Activated naive CD4-positive, alpha-beta T cell treated with anti-CD3 and anti-CD28 coated beads, Interleukin-2, amount 50 U/mL, for 24 hours (primary cell): Measurements from ENCODE around the gene LGALS1.
"Not testable (repeated sequence)": the region's sequence is repeated elsewhere in the genome, so short reads cannot be mapped to it uniquely, and the experiment has no call there.

Experiments
- H3K27ac Mint-ChIP-seq: one replicate; pipeline ENCODE4 v1.8.0; 2021; ENCODE audit warnings: mild to moderate bottlenecking, mixed read lengths
- H3K27me3 Mint-ChIP-seq: one replicate; pipeline ENCODE4 v1.8.0; 2021; ENCODE audit warnings: mixed read lengths
- H3K36me3 Mint-ChIP-seq: one replicate; pipeline ENCODE4 v1.8.0; 2021; ENCODE audit warnings: mixed read lengths
- H3K4me1 Mint-ChIP-seq: one replicate; pipeline ENCODE4 v1.8.0; 2021; ENCODE audit warnings: mixed read lengths
- H3K4me3 Mint-ChIP-seq: one replicate; pipeline ENCODE4 v1.8.0; 2021; ENCODE audit warnings: mild to moderate bottlenecking, mixed read lengths
- H3K9me3 Mint-ChIP-seq: one replicate; pipeline ENCODE4 v1.8.0; 2021; ENCODE audit warnings: mixed read lengths

The LGALS1 gene

DNA sequence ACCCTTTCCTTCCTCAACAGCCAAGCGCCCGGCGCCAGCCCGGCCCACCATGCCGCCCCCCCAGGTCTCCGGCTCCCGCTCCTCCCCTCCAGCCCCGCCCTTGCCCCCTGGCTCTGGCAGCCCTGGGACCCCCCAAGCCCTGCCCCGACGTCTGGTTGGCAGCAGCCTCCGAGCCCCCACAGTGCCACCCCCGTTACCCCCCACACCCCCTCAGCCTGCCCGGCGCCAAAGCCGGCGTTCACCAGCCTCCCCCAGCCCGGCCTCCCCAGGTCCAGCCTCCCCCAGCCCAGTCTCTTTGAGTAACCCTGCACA lies 20.2 kb upstream of the LGALS1 start:
- Mint-ChIP-seq H3K9me3 (no peaks in the 10 kb centered on the region), H3K27ac (no peak overlapping the region), H3K4me3 (no peak overlapping the region), H3K36me3 (peaks cover 2% of the 10 kb centered on the region), H3K27me3 (no peaks in the 10 kb centered on the region), H3K4me1 (peaks cover 17% of the 10 kb centered on the region)

DNA sequence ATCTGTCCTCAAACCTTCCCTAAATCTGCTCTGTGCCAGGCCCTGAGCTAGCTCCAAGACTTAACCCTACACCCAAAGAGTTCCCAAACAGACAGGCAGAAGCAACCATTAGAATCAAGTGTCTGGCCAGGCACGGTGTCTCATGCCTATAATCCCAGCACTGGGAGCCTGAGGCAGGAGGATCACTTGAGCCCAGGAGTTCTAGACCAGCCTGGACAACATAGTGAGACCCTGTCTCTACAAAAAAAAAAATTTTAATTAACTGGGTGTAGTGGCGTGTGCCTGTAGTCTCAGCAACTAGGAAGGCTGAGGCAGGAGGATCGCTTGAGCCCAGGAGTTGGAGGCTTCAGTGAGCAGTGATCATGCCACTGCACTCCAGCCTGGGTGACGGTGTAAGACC lies 18.9 kb upstream of the LGALS1 start:
- not testable (repeated sequence) for H3K36me3 Mint-ChIP-seq, H3K4me3 Mint-ChIP-seq, H3K27me3 Mint-ChIP-seq, H3K9me3 Mint-ChIP-seq
- Mint-ChIP-seq H3K4me1 (peaks cover 31% of the 10 kb centered on the region), H3K27ac (peak overlapping the region; percentile 41)

DNA sequence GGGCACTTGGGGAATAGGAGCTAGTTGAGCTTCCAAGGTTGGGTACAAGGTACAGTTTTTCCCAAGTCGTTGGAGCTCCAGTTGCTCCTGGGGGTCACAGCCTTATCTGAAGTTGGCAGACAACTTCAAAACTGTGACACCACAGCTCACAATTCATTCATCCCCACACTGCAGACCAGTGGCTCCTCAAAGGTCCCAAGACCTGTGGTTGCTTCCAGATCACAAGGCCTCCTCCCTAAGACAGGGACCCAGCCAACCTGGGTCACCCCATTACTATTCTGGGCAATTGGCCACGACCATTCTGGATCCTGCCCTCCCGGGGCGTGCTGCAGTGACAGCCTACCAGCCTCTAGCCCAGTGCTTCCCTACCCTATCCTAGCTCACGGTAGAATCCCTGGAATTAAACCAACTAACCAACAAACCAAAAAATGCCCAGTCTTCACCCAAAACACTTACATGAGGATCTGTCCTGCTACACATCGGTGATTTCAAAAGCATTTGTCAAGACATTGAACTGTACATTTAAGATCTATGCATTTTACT lies 17.8 kb upstream of the LGALS1 start:
- H3K4me1 Mint-ChIP-seq: peaks cover 35% of the 10 kb centered on the region
- peak overlapping the region; percentile 79 for H3K27ac Mint-ChIP-seq
- H3K27me3 Mint-ChIP-seq: no peaks in the 10 kb centered on the region

DNA sequence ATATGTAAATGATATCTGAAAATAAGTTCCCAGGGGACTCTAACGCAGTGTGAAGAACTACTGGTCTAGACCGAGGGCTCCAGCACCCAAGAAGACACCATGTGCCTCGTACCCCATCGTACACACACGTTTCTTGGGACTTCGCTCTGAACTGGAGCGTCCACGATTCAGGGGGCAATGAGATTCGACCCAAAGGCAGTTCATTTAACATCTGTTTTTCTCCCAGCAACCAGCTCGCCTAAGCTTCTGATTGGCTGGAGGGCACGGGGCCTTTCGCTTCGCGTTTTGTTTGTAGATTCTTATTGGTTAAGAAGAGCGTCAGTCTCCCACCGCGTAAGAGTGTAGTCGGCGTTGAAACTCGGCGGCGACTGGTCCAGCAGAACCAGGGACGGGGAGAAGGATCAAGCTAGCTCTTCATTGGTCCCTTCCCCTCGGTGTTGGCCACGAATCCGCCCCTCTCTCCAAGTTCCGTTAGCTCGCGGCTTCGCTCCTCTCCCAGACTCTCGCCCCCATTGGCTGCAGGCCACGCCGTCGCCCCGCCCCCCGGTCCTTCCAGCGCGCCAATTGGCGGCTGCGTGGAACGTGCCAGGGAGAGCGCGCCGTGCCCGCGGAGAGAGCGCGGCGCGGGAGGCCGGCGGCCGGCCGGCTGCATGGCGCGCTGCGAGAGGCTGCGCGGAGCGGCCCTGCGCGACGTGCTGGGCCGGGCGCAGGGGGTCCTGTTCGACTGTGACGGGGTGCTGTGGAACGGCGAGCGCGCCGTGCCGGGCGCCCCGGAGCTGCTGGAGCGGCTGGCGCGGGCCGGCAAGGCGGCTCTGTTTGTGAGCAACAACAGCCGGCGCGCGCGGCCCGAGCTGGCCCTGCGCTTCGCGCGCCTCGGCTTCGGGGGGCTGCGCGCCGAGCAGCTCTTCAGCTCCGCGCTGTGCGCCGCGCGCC lies 17.0 kb upstream of the LGALS1 start, which contains the start of gene PDXP:
TSS of gene PDXP (plus strand) at position 591 of the 933 bp plus-strand sequence. CDS start at position 651, 60 bp downstream.
- peaks cover 35% of the 10 kb centered on the region for H3K4me1 Mint-ChIP-seq

More for the DNA sequence above, 17.8 kb upstream of the LGALS1 start:
- Mint-ChIP-seq H3K9me3 (no peaks in the 10 kb centered on the region), H3K36me3 (peaks cover 2% of the 10 kb centered on the region), H3K4me3 (peak overlapping the region; percentile 91)

DNA sequence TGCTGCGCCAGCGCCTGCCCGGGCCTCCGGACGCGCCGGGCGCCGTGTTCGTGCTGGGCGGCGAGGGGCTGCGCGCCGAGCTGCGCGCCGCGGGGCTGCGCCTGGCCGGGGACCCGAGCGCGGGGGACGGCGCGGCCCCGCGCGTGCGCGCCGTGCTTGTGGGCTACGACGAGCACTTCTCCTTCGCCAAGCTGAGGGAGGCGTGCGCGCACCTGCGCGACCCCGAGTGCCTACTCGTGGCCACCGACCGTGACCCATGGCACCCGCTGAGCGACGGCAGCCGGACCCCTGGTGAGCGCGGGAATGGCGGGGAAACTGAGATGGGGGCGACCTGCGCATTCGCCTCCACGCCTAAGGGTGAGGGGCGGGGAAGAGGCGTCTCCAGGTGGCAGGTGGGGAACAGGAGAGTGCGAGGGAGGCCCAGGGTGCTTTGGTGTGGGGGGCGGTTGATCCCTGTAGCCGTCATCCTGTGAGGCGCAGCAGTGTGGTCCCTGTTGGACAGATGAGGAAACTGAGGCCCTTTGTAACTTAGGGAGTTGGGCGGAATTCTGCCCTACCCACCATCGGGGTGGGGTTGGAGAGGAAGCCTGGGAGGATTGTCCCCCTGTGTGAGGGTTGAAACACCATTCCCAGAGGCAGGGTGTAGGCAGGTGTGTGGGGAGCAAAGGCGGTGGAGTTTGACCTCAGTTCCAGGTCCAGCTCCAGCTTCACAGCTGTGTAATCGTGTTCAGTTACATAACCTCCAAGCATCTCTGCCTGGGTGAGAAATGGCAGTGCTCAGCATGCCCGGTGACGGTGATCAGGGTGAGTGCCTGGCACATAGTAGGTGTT lies 16.2 kb upstream of the LGALS1 start:
- Mint-ChIP-seq H3K4me1 (peaks cover 35% of the 10 kb centered on the region), H3K4me3 (peak overlapping the region; percentile 85), H3K27me3 (no peaks in the 10 kb centered on the region), H3K36me3 (no peaks in the 10 kb centered on the region), H3K27ac (peak overlapping the region; percentile 23), H3K9me3 (no peaks in the 10 kb centered on the region)

More for the DNA sequence above, 17.0 kb upstream of the LGALS1 start, which contains the start of gene PDXP:
- Mint-ChIP-seq H3K27me3 (no peaks in the 10 kb centered on the region), H3K4me3 (peak within 1 kb of the TSS; percentile 91), H3K27ac (peak within 1 kb of the TSS; percentile 79), H3K9me3 (no peaks in the 10 kb centered on the region), H3K36me3 (no peaks in the 10 kb centered on the region)

DNA sequence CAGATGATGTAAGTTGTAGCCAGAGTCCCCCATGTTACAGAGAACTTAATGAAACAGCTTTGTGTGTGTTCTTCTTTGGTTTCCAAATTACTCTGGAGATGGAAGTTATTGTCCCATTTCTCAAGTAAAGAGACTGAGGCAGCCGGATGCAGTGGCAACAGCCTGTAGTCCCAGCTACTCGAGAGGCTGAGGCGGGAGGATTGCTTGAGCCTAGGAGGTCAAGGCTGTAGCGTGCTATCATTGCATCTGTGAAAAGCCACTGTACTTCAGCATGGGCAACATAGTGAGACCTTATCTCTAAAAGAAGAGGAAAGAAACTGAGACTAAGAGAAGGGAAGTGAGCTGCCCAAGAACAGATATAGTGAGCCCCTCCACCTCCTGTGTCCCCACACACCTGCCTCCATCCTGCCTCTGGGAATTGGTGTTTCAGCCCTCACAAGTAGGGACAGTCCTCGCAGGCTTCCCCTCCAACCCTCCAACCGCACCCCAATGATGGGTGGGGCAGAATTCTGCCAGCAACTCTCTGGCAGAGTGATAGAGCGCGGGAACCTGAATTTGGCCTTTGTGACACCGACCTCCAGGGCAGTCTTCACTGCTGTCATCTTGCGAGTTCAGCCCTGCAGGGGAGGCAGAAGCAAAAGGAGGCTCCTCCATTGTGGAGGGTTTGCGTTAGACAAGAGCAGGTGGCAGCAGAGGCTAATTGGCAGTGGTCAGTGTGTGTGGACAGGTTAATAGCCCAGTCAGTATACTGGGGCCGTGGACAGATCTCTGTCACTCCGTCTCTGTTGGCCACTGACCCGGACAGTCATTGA lies 15.3 kb upstream of the LGALS1 start:
- peak overlapping the region; percentile 81 for H3K27ac Mint-ChIP-seq
- no peaks in the 10 kb centered on the region for H3K9me3 Mint-ChIP-seq

DNA sequence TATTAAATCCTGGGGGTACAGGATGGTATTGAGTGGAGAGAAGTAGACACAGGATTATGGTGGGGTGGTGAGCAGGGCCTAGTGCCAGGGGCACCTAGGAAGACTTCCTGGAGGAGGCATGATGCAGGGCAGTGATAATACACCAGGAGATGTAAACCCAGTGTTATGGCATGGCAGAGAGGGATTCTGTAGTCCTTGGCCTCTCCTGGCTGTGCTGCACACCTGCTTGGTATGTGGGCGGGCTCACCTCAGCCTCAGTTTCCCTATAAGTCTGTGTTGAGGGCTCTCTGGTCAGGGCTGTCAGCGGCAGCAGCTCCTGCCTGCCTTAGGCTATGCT lies 14.8 kb upstream of the LGALS1 start:
- no peaks in the 10 kb centered on the region for H3K27me3 Mint-ChIP-seq
- H3K27ac Mint-ChIP-seq: peak overlapping the region; percentile 81
- H3K4me3 Mint-ChIP-seq: peak overlapping the region; percentile 85
- H3K36me3 Mint-ChIP-seq: no peaks in the 10 kb centered on the region
- no peaks in the 10 kb centered on the region for H3K9me3 Mint-ChIP-seq
- H3K4me1 Mint-ChIP-seq: peaks cover 35% of the 10 kb centered on the region

More for the DNA sequence above, 15.3 kb upstream of the LGALS1 start:
- H3K4me3 Mint-ChIP-seq: peak overlapping the region; percentile 85
- H3K27me3 Mint-ChIP-seq: no peaks in the 10 kb centered on the region
- peaks cover 35% of the 10 kb centered on the region for H3K4me1 Mint-ChIP-seq
- no peaks in the 10 kb centered on the region for H3K36me3 Mint-ChIP-seq

DNA sequence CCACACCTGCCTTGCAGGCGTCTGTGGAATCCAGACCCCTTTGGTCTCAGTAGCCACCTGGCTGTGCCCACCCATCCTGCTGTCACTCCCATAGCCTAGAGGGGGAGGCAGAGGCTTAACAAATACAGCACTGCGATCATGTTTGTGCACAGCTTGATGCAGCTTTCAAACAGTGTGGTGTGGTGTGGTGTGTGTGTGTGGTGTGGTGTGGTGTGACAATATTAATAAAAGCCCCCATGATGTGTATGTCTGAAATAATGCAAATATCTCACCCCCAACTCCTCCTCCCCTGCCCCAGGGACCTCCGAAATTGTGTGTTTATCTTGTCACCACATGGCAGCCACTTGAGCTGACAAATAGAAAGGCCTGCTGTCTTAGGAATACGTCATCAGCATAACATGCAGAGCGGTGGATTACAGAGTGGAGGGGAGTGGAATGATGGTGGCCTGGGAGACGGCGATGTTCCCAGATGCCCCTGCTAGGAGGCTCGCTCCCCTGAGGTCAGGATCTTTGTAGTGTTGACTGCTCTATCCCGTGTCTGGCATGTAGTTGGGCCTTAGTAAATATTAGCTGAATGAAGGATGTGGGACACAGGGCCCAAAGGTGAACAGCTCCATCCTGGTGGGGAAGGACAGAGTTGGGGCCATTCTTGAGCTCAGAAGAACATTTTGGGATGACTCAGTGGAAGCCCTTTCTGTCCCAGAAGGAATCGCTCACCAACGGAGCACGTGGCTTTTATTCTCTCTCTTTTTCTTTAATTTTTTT lies 14.1 kb upstream of the LGALS1 start:
- H3K4me3 Mint-ChIP-seq: peak overlapping the region; percentile 51
- no peaks in the 10 kb centered on the region for H3K27me3 Mint-ChIP-seq
- H3K9me3 Mint-ChIP-seq: no peaks in the 10 kb centered on the region
- H3K27ac Mint-ChIP-seq: no peak overlapping the region
- peaks cover 35% of the 10 kb centered on the region for H3K4me1 Mint-ChIP-seq
- H3K36me3 Mint-ChIP-seq: no peaks in the 10 kb centered on the region

DNA sequence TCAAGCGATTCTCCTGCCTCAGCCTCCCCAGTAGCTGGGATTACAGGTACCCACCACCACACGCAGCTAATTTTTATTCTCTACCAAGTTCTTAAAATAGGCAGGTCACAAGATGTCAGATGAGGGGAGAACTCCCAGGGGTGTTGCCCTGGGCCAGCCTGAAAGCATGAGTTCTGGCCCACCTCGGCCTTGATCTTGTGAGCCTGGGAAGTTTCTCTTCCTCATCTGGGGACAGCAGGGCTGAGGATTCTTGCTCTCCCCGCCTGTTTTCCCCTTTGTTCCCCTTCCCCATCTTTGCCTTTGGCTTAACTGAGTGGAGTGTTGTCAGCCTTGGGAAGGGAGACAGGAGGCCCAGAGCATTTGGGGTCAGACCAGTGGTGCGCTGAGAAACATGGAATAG lies 13.4 kb upstream of the LGALS1 start:
- Mint-ChIP-seq H3K27ac (no peak overlapping the region), H3K27me3 (no peaks in the 10 kb centered on the region), H3K4me1 (peaks cover 39% of the 10 kb centered on the region), H3K36me3 (no peaks in the 10 kb centered on the region), H3K9me3 (no peaks in the 10 kb centered on the region), H3K4me3 (no peak overlapping the region)

DNA sequence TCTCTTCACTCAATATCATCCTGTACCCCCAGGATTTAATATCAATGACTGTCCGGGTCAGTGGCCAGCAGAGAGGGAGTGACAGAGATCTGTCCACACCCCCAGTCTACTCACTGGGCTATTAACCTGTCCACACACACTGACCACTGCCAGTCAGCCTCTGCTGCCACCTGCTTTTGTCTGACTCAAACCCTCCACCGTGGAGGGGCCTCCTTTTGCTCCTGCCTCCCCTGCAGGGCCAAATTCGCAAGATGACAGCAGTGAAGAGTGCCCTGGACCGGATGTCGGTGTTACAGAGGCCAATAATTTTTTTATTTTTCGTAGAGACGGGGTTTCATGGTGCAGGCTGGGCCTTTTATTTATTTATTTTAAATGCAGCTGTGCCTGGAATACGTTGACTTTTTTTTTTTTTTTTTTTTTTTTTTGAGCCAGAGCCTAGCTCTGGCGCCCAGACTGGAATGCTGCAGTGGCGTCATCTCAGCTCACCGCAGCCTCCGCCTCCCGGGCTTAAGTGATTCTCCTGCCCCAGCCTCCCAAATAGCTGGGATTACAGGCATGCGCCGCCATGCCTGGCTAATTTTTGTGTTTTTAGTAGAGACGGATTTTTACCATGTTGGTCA lies 11.8 kb upstream of the LGALS1 start:
- Mint-ChIP-seq H3K4me1 (peaks cover 32% of the 10 kb centered on the region), H3K27me3 (no peaks in the 10 kb centered on the region), H3K4me3 (no peak overlapping the region), H3K36me3 (no peaks in the 10 kb centered on the region), H3K27ac (no peak overlapping the region), H3K9me3 (no peaks in the 10 kb centered on the region)

DNA sequence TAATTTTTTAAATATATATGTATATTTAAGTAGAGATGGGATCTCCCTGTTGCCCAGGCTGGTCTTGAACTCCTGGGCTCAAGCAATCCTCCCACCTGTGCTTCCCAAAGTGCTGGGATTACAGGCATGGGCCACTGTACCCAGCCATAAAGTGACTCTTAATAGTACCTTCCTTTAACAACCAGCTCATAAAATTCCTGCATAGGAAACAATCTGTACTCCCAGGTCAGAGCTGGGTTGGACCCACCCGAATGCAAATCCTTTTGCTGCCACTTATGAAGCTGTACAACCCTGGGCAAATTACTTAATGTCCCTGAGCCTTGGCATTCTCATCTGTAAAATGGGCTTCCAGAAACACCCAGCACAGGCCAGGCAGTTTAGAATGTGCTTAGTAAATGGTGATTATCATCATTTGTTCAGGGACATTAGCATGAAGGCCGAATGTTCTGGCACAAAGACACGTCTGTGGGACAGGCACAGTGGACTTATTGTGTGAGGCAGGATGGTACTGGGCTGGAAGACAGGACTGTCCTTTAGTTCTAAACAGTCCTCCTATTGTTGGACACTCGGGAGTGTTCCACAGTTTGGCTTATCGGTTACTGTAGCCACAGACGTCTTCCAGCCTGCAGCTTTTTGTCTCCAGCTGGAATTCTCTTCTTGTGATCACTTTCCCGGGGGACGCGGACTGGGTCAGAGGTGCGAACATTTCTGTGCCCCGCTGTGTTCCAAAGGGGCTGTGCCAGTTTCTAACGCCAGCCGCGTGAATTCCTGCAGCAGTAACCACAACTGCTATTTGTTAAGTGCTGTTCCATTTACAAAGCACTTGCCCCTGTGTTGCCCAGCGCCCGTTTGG lies 11.0 kb upstream of the LGALS1 start:
- no peak overlapping the region for H3K4me3 Mint-ChIP-seq
- H3K27ac Mint-ChIP-seq: no peak overlapping the region
- H3K9me3 Mint-ChIP-seq: no peaks in the 10 kb centered on the region
- H3K36me3 Mint-ChIP-seq: no peaks in the 10 kb centered on the region
- peaks cover 31% of the 10 kb centered on the region for H3K4me1 Mint-ChIP-seq
- H3K27me3 Mint-ChIP-seq: no peaks in the 10 kb centered on the region

DNA sequence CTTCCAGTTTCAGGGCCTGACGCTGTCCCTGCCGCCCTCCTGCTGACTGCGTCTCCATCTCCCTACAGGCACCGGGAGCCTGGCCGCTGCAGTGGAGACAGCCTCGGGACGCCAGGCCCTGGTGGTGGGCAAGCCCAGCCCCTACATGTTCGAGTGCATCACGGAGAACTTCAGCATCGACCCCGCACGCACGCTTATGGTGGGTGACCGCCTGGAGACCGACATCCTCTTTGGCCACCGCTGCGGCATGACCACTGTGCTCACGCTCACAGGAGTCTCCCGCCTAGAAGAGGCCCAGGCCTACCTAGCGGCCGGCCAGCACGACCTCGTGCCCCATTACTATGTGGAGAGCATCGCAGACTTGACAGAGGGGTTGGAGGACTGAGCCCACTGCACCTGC lies 9.9 kb upstream of the LGALS1 start:
- Mint-ChIP-seq H3K4me3 (no peak overlapping the region), H3K27ac (no peak overlapping the region), H3K4me1 (peaks cover 25% of the 10 kb centered on the region), H3K36me3 (no peaks in the 10 kb centered on the region), H3K27me3 (no peaks in the 10 kb centered on the region), H3K9me3 (no peaks in the 10 kb centered on the region)

DNA sequence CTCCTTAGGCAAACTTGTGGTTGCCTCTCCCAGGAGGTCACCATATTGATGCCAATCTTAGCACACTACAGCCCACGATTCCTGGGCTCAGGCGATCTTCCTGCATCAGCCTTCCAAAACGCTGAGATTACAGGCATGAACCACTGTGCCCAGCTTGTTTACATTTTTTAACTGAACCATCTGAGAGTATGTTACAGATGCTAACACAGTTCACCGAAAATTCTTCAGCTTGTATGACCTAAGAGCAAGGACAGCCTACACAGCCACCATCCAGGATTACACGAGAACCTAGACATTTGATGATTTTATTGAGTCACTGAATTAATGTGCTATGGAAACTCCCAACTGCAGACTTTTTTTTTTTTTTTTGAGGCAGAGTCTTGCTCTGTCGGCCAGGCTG lies 5.8 kb upstream of the LGALS1 start:
- Mint-ChIP-seq H3K4me1 (peaks cover 40% of the 10 kb centered on the region), H3K9me3 (no peaks in the 10 kb centered on the region), H3K4me3 (no peak overlapping the region), H3K36me3 (no peaks in the 10 kb centered on the region), H3K27ac (no peak overlapping the region), H3K27me3 (no peaks in the 10 kb centered on the region)
